ENCODE data around the gene F2RL3. TPM values are rescaled to one million over a fixed set of nuclear protein-coding genes. Genes with fewer than 3 reads are reported as not detected.
A peak's percentile ranks its signal among the peaks of the same experiment; 100 is the strongest.

Gene F2RL3
- total and polyA plus RNA-seq, 9 of the 15 experiments (the other 6 are each of a cell fraction or from before 2014, with no cell fraction given), result 1.4 to 27.6 (median 11.9) TPM

- TF ChIP-seq, protein P1, sequence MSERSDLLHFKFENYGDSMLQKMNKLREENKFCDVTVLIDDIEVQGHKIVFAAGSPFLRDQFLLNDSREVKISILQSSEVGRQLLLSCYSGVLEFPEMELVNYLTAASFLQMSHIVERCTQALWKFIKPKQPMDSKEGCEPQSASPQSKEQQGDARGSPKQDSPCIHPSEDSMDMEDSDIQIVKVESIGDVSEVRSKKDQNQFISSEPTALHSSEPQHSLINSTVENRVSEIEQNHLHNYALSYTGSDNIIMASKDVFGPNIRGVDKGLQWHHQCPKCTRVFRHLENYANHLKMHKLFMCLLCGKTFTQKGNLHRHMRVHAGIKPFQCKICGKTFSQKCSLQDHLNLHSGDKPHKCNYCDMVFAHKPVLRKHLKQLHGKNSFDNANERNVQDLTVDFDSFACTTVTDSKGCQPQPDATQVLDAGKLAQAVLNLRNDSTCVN (CRISPR knock-in tag; IDR thresholded peaks at IDR 0.05), result no peak
- no peak for TF ChIP-seq HNRNPUL1 (IDR thresholded peaks at IDR 0.05; ENCODE audit: low read length)
- peak; percentile 19 for TF ChIP-seq SAP30 (IDR thresholded peaks at IDR 0.05; ENCODE audit: borderline replicate concordance, insufficient read depth, low read depth, low read length, poor library complexity, severe bottlenecking)
- no peak for TF ChIP-seq ARID2 (IDR thresholded peaks at IDR 0.05)
- peak; percentile 41 for TF ChIP-seq ZNF197 (CRISPR knock-in tag; IDR thresholded peaks at IDR 0.05; ENCODE audit: low read depth)
- peak; percentile 94 for TF ChIP-seq KLF1 (tag; IDR thresholded peaks at IDR 0.05)
- no peak for TF ChIP-seq ZBTB34 (CRISPR knock-in tag; IDR thresholded peaks at IDR 0.05)
- TF ChIP-seq MECOM (CRISPR knock-in tag; IDR thresholded peaks at IDR 0.05), result no peak
- TF ChIP-seq, protein P2, sequence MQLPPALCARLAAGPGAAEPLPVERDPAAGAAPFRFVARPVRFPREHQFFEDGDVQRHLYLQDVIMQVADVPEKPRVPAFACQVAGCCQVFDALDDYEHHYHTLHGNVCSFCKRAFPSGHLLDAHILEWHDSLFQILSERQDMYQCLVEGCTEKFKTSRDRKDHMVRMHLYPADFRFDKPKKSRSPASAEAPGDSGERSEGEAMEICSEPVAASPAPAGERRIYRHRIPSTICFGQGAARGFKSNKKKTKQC (CRISPR knock-in tag; IDR thresholded peaks at IDR 0.05), result no peak
- no peak for TF ChIP-seq ZNF77 (CRISPR knock-in tag; IDR thresholded peaks at IDR 0.05)
- TF ChIP-seq SIN3A (IDR thresholded peaks at IDR 0.05; ENCODE audit: borderline replicate concordance in 2 of 2, control insufficient read depth in 1 of 2, low read depth in 2 of 2, low read length in 2 of 2), result no peak
- TF ChIP-seq DPF2 (IDR thresholded peaks at IDR 0.05), result peak; percentile 88
- TF ChIP-seq, protein P3, sequence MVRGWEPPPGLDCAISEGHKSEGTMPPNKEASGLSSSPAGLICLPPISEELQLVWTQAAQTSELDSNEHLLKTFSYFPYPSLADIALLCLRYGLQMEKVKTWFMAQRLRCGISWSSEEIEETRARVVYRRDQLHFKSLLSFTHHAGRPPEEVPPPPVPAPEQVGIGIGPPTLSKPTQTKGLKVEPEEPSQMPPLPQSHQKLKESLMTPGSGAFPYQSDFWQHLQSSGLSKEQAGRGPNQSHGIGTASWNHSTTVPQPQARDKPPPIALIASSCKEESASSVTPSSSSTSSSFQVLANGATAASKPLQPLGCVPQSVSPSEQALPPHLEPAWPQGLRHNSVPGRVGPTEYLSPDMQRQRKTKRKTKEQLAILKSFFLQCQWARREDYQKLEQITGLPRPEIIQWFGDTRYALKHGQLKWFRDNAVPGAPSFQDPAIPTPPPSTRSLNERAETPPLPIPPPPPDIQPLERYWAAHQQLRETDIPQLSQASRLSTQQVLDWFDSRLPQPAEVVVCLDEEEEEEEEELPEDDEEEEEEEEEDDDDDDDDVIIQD (CRISPR knock-in tag; IDR thresholded peaks at IDR 0.05), result no peak
- TF ChIP-seq ARID1B (IDR thresholded peaks at IDR 0.05), result peak; percentile 88
- TF ChIP-seq FOXP1 (CRISPR knock-in tag; IDR thresholded peaks at IDR 0.05), result no peak
- TF ChIP-seq RBM17 (IDR thresholded peaks at IDR 0.05; ENCODE audit: borderline replicate concordance, low read depth, low read length), result no peak
- no peak for TF ChIP-seq NUFIP1 (IDR thresholded peaks at IDR 0.05; ENCODE audit: partially characterized antibody)
- TF ChIP-seq TAF7 (tag; IDR thresholded peaks at IDR 0.05), result 0 out of 2 replicates have a peak, but pooled peaks have one; percentile 22
- TF ChIP-seq CEBPZ (IDR thresholded peaks at IDR 0.05; ENCODE audit: borderline replicate concordance, low read depth, low read length), result no peak
- TF ChIP-seq TAF9B (IDR thresholded peaks at IDR 0.05; ENCODE audit: partially characterized antibody), result no peak
Observed at GRCh38 chr19:16890461-16891184, 1.8 kb downstream of the F2RL3 start (continued).
